GM21528 (cell line): ENCODE data around the gene ESCO1.
A peak's percentile ranks its signal among the peaks of the same experiment; 100 is the strongest.

Source experiments
- ATAC-seq: cut with Tn5 transposase; IDR thresholded peaks from one replicate; pipeline ENCODE4 v1.9.1; 2021; ENCODE audit warnings: mild to moderate bottlenecking, moderate library complexity; ENCODE audit not compliant: unreplicated experiment, low FRiP score

The ESCO1 gene

DNA sequence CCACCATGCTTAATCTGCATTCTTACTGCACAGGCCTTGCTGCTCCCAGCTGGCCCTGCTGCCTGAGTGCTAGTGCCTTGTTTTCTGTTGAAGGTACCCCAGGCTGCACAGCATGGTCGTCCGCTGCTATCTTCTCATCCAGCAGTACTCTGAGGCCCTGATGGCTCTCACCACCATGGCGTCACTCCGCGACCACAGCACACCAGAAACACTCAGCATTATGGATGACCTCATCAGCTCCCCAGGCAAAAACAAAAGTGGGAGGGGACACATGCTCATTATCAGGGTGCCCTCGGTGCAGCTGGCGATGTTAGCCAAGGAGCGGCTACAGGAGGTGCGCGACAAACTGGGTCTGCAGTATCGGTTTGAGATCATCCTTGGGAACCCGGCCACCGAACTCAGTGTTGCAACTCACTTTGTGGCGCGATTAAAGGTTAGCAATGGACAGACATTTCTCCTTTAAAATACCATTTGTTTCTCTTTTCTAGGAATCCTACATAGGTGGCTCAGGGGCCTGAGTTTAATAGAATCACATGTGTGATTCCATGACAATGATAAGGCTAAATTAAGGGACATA, 110.5 kb downstream of the ESCO1 start:
- ATAC-seq = no peak

DNA sequence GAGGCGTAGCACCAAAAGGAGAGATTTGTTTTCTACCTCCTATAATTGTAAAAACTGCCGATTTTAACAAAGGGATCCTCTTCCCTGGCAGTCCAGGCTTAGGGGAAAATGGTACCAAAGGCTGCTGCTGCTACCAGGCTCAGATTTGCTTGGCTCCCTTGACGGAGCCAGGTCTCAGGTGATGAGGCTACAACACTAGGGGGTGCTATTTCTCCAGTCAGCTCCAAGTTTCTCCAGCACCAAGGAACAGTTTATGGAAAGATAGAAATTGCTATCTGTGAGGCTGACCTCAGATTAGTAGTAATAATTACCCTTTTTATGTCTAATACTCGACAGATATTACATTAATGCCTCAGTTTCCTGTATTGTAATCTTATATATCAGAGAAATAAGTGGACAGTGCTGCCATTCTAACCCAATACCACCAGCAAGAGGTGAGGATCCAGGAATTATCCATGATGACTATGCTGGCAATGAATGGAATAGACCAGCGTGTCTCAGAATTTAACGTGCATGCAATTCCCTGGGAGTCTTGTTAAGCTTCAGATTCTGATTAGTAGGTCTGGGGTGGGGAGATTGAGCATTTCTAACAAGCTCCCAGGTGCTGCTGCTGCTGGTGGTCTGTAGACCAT, 111.3 kb downstream of the ESCO1 start:
- peak; percentile 64 for ATAC-seq

DNA sequence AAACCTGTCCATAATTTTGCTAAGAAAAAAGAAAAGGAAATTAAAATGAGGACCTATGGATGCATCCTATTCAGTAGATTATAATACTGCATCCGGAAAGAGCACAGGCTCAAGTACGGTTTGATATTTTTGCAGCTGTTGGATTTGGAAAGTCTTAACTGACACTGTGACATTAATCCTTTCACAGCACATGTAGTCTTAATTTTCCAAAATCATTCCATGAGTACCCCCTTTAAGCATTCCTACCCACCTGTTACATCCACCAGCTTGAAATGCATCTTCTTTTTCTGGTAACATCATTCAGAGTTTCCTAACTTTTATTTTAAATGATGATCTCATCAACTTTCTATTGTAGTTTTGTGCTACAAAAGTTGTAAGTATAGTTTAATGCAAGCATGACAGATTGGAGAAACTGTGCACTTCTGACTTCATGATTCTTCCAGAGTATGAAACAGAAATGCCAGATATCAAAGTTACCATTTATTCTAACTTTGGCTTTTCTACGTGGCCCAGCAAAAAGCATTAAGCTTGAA, 113.5 kb downstream of the ESCO1 start:
- ATAC-seq = no peak

DNA sequence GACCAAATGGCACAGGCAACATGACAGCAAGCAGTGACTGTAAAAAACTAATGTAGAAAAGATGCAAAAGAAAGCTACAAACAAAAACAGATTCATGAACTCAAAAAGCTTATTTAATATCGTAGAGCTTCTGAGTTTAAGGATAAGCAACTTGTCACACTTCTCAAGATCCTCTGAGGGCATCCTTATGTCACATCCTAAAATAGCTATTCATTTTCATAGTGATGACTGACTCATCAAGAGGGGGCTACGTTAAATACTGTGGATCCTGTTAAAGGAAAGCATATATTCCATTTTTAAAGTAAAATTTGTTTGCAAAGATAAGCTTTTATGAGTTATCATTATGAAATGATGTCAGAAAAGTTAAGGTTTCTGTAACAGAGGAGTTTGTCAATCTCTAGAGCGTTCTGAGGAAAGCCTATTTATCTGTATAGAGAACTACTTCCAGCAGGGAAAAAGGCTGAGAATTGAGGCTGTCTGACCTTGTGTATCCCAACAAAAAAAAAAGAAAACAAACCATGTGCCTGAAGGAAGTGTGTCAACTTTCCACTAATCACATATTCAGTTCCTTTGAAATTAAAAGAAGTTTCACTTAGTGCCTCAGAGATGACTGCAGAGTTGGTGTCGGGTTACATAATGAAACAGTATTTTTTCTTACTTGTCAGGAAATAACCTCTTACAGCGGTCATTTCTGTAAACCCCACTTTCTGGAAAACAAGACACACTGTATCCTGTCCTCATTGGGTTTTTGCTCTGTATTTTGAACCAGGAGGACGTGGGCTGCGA, 115.5 kb downstream of the ESCO1 start:
- ATAC-seq = no peak

DNA sequence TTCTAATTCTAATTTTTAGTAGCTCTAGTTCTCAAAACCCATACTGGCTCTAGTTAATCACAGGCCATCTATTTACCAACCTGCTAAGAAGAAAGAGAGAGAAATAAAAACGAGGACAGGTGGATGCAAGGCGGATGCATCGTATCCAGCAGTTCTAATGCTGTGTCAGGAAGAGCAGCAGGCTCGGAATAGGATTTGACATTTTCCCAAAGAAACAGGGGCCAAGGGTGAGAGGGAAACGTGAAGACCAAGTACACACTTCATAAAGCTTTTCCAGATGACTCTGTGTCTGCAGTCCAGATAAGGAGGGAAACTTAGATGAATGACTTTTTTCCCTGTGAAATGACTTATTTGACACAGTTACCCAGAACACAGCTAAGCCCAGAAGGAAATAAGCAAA, 117.5 kb downstream of the ESCO1 start:
- no peak for ATAC-seq

DNA sequence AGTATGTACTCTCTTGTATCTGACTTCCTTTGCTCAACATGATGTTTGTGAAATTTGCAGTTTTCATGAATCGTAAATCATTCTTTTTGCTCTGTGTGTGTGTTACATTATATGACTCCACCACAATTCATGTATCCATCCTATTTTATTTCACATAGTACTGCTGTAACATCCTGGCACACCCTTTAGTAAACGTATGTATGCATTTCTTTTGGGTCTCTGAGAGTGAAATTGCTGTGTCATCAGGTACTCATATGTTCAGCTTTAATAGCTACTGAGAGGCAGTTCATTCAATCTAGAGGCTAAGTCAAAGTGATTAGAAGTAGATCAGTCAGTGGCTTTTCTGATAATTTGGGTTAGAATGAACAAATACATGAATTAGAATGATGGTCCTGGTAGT, 118.8 kb downstream of the ESCO1 start:
- ATAC-seq = no peak

DNA sequence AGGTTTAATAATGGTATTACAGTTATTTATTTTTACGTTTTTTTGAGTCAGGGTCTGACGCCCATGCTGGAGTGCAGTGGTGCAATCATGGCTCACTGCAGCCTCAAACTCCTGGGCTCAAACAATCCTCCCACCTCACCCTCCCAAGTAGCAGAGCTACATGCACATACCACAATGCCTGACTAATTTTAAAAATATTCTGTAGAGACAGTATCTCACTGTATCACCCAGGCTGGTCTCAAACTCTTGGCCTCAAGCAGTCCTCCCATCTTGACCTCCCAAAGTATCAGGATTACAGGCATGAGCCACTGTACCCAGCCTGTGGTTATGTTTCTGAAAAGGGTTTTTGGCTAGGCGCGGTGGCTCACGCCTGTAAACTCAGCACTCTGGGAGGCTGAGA, 120.8 kb downstream of the ESCO1 start:
- no peak for ATAC-seq
